Measurements from ENCODE around the gene CTIF.

CTIF gene

GRCh38 chr18:48863432-48864065 is 324.7 kb downstream of the CTIF start:
- no peaks in the 10 kb centered on the region for H3K36me3 ChIP-seq (ENCODE audit: low read length)
- H3K4me2 ChIP-seq (ENCODE audit: low read depth, low read length, poor library complexity, severe bottlenecking) = no peak overlapping the region
- no peaks in the 10 kb centered on the region for H3K27me3 ChIP-seq (ENCODE audit: low read length)
- TF ChIP-seq EZH2phosphoT487 (conservative IDR thresholded peaks at IDR 0.05; ENCODE audit: low read length) = no peak
- TF ChIP-seq CTCF (IDR thresholded peaks at IDR 0.05; ENCODE audit: insufficient read depth, low read length, poor library complexity, severe bottlenecking) = no peak
- H4K20me1 ChIP-seq (ENCODE audit: low read depth, low read length) = no peaks in the 10 kb centered on the region
- no peaks in the 10 kb centered on the region for H3K79me2 ChIP-seq (ENCODE audit: insufficient read depth, low read length)
- no peak overlapping the region for H3K9ac ChIP-seq (ENCODE audit: low read length)
- no peak overlapping the region for H3K4me3 ChIP-seq (ENCODE audit: insufficient read depth, low read length, poor library complexity, severe bottlenecking)
- H3K9me2 ChIP-seq (replicated peaks; ENCODE audit: insufficient read depth, low read length) = no peaks in the 10 kb centered on the region
- no peak overlapping the region for H3K27ac ChIP-seq (ENCODE audit: low read depth, low read length)
- H3K9me3 ChIP-seq (ENCODE audit: insufficient read depth, low read length) = no peaks in the 10 kb centered on the region
- H2AFZ ChIP-seq (ENCODE audit: low read depth, low read length, severe bottlenecking) = no peak overlapping the region
- H3F3A ChIP-seq (ENCODE audit: insufficient read depth) = no peaks in the 10 kb centered on the region

DNA sequence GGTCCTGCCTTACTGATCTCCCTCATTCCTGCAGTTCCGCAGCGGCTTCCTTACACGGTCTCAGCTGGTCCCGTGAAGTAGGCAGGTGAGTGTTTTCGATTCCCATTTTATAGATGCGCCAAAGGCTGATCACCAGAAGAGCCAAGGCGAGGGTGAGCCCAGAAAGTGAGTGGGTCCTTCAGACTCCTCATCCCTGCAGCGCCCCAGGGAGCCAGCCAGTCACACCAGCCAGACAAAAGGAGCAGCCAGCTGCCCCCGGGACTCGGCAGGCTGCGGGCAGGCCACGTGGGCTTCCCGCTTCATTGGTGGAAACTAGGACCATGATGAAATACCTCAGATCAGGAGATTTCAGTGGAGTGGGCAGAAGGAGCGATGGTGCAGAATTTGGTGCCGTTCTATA is 326.0 kb downstream of the CTIF start:
- no peak overlapping the region for H3K4me3 ChIP-seq (ENCODE audit: insufficient read depth, low read length, poor library complexity, severe bottlenecking)
- no peak overlapping the region for H3K4me2 ChIP-seq (ENCODE audit: low read depth, low read length, poor library complexity, severe bottlenecking)
- H3F3A ChIP-seq (ENCODE audit: insufficient read depth) = no peaks in the 10 kb centered on the region
- no peaks in the 10 kb centered on the region for H3K9me3 ChIP-seq (ENCODE audit: insufficient read depth, low read length)
- H3K27ac ChIP-seq (ENCODE audit: low read depth, low read length) = no peak overlapping the region
- TF ChIP-seq CTCF (IDR thresholded peaks at IDR 0.05; ENCODE audit: insufficient read depth, low read length, poor library complexity, severe bottlenecking) (no peak), EZH2phosphoT487 (conservative IDR thresholded peaks at IDR 0.05; ENCODE audit: low read length) (no peak)
- no peaks in the 10 kb centered on the region for H3K9me2 ChIP-seq (replicated peaks; ENCODE audit: insufficient read depth, low read length)
- no peaks in the 10 kb centered on the region for H3K27me3 ChIP-seq (ENCODE audit: low read length)
- no peak overlapping the region for H3K9ac ChIP-seq (ENCODE audit: low read length)
- no peaks in the 10 kb centered on the region for H4K20me1 ChIP-seq (ENCODE audit: low read depth, low read length)
- H3K79me2 ChIP-seq (ENCODE audit: insufficient read depth, low read length) = no peaks in the 10 kb centered on the region
- no peaks in the 10 kb centered on the region for H3K36me3 ChIP-seq (ENCODE audit: low read length)
- H2AFZ ChIP-seq (ENCODE audit: low read depth, low read length, severe bottlenecking) = no peak overlapping the region

GRCh38 chr18:48866028-48866733 is 327.4 kb downstream of the CTIF start:
- H3K9ac ChIP-seq (ENCODE audit: low read length) = no peak overlapping the region
- no peak for TF ChIP-seq CTCF (IDR thresholded peaks at IDR 0.05; ENCODE audit: insufficient read depth, low read length, poor library complexity, severe bottlenecking)
- H3K9me3 ChIP-seq (ENCODE audit: insufficient read depth, low read length) = no peaks in the 10 kb centered on the region
- no peak overlapping the region for H3K27ac ChIP-seq (ENCODE audit: low read depth, low read length)
- H3K36me3 ChIP-seq (ENCODE audit: low read length) = no peaks in the 10 kb centered on the region
- no peaks in the 10 kb centered on the region for H4K20me1 ChIP-seq (ENCODE audit: low read depth, low read length)
- no peak overlapping the region for H3K4me3 ChIP-seq (ENCODE audit: insufficient read depth, low read length, poor library complexity, severe bottlenecking)
- no peak overlapping the region for H3K4me2 ChIP-seq (ENCODE audit: low read depth, low read length, poor library complexity, severe bottlenecking)
- no peaks in the 10 kb centered on the region for H3K27me3 ChIP-seq (ENCODE audit: low read length)
- no peaks in the 10 kb centered on the region for H3K79me2 ChIP-seq (ENCODE audit: insufficient read depth, low read length)
- no peak overlapping the region for H2AFZ ChIP-seq (ENCODE audit: low read depth, low read length, severe bottlenecking)
- no peaks in the 10 kb centered on the region for H3K9me2 ChIP-seq (replicated peaks; ENCODE audit: insufficient read depth, low read length)
- no peaks in the 10 kb centered on the region for H3F3A ChIP-seq (ENCODE audit: insufficient read depth)
